Vagina (tissue), 2 donors: ENCODE results near the gene FADS6. TPM values are rescaled to one million over a fixed set of nuclear protein-coding genes. Genes with fewer than 3 reads are reported as not detected.

Source experiments
- DNase-seq, 2 donors: peaks; one replicate each; pipeline ENCODE4 v3.0.0-alpha.2; 2017; ENCODE audit errors: extremely low spot score in 2 of 2
- H3K27ac ChIP-seq: fragments of 200-600 bp; sonication (generic); one replicate; pipeline ENCODE4 v1.5.1; 2019
- H3K27me3 ChIP-seq: fragments of 200-600 bp; sonication (generic); one replicate; pipeline ENCODE4 v1.5.1; 2019
- H3K36me3 ChIP-seq, 2 donors: fragments of 200-600 bp; sonication (generic); one replicate each; pipeline ENCODE4 v1.5.1; 2017 to 2019
- H3K4me1 ChIP-seq: fragments of 200-600 bp; sonication (generic); one replicate; pipeline ENCODE4 v1.5.1; 2019
- H3K4me3 ChIP-seq, 2 donors: fragments of 200-600 bp; sonication (generic); 1 replicate in 1 of 2; 2 replicates in 1 of 2; pipeline ENCODE4 v1.5.1; 2016 to 2019
- H3K9me3 ChIP-seq: fragments of 200-600 bp; sonication (generic); one replicate; pipeline ENCODE4 v1.5.1; 2019
- CTCF ChIP-seq, 3 experiments: fragments of 450-650 bp in 2 of 3; fragments of 200-600 bp in 1 of 3; sonication (generic) in 1 of 3; IDR thresholded peaks; one replicate each; pipeline ENCODE4 v1.5.1; 2017 to 2019; ENCODE audit warnings: antibody characterized with exemption in 3 of 3, mild to moderate bottlenecking in 2 of 3, moderate library complexity in 2 of 3
- POLR2A ChIP-seq, 2 donors: fragments of 450-650 bp; IDR thresholded peaks; one replicate each; pipeline ENCODE4 v1.6.1; 2017; ENCODE audit warnings: antibody characterized with exemption in 2 of 2, mild to moderate bottlenecking in 2 of 2, moderate library complexity in 2 of 2
- POLR2AphosphoS5 ChIP-seq, 2 donors: sonication (generic); formaldehyde crosslinking; IDR thresholded peaks; one replicate each; pipeline ENCODE4 v1.9.0; 2017; ENCODE audit warnings: antibody characterized with exemption in 2 of 2, mild to moderate bottlenecking in 2 of 2, low read depth in 1 of 2; ENCODE audit not compliant: insufficient read depth in 1 of 2
- intact Hi-C: fragments of 100-400 bp; cut with DNase I; formaldehyde crosslinking; loops from one replicate; pipeline ENCODE4 v1.15.1; 2023
- total RNA-seq: library from RNA; depleted of rRNA; stranded (reverse); fragments of >200 nt; gene quantifications from one replicate; pipeline ENCODE4 v1.2.3, GENCODE V29; 2016

FADS6 gene
- total RNA-seq, 1 donor from 2014 or later: 1.5 TPM

GRCh38 chr17:74857191-74857590 is 36.2 kb downstream of the FADS6 start:
- DNase-seq: no peak
- no peaks in the 10 kb centered on the region for H3K9me3 ChIP-seq
- no peaks in the 10 kb centered on the region for H3K36me3 ChIP-seq
- intact Hi-C loops: no loop called here
- H3K4me3 ChIP-seq: no peak overlapping the region
- TF ChIP-seq POLR2AphosphoS5 (IDR thresholded peaks at IDR 0.05; ENCODE audit: insufficient read depth in 1 of 2, low read depth in 1 of 2) (no peak), CTCF (IDR thresholded peaks at IDR 0.05) (no peak)
- peaks cover 28% of the 10 kb centered on the region for H3K4me1 ChIP-seq
- H3K27ac ChIP-seq: no peak overlapping the region
- H3K27me3 ChIP-seq: peaks cover 24% of the 10 kb centered on the region

- Histone ChIP-seq H3K36me3 (no peaks in the 10 kb centered on the region), H3K9me3 (no peaks in the 10 kb centered on the region), H3K27ac (no peak overlapping the region), H3K4me3 (no peak overlapping the region), H3K27me3 (peaks cover 29% of the 10 kb centered on the region), H3K4me1 (peaks cover 26% of the 10 kb centered on the region)
- TF ChIP-seq POLR2AphosphoS5 (IDR thresholded peaks at IDR 0.05; ENCODE audit: insufficient read depth in 1 of 2, low read depth in 1 of 2) (no peak), CTCF (IDR thresholded peaks at IDR 0.05) (no peak)
- no peak for DNase-seq
- intact Hi-C loops: no loop called here
These were observed 37.3 kb downstream of the FADS6 start for GRCh38 chr17:74856112-74856511.

- Histone ChIP-seq H3K4me3 (no peak overlapping the region), H3K27me3 (peaks cover 21% of the 10 kb centered on the region), H3K4me1 (peaks cover 18% of the 10 kb centered on the region), H3K9me3 (no peaks in the 10 kb centered on the region), H3K27ac (no peak overlapping the region), H3K36me3 (no peaks in the 10 kb centered on the region)
- TF ChIP-seq POLR2A (IDR thresholded peaks at IDR 0.05) (no peak), CTCF (IDR thresholded peaks at IDR 0.05) (no peak), POLR2AphosphoS5 (IDR thresholded peaks at IDR 0.05; ENCODE audit: insufficient read depth in 1 of 2, low read depth in 1 of 2) (no peak)
- intact Hi-C loops: no loop called here
- DNase-seq: no peak
These were observed 38.1 kb downstream of the FADS6 start for GRCh38 chr17:74855323-74855722.

- Histone ChIP-seq H3K9me3 (no peaks in the 10 kb centered on the region), H3K36me3 (no peaks in the 10 kb centered on the region), H3K27me3 (peaks cover 17% of the 10 kb centered on the region), H3K4me1 (peaks cover 13% of the 10 kb centered on the region), H3K27ac (no peak overlapping the region), H3K4me3 (no peak overlapping the region)
- DNase-seq: no peak
- intact Hi-C loops: no loop called here
- TF ChIP-seq CTCF (IDR thresholded peaks at IDR 0.05): no peak
- TF ChIP-seq POLR2AphosphoS5 (IDR thresholded peaks at IDR 0.05; ENCODE audit: insufficient read depth in 1 of 2, low read depth in 1 of 2): no peak
- no peak for TF ChIP-seq POLR2A (IDR thresholded peaks at IDR 0.05)
These were observed 38.6 kb downstream of the FADS6 start for GRCh38 chr17:74854792-74855191.

DNA sequence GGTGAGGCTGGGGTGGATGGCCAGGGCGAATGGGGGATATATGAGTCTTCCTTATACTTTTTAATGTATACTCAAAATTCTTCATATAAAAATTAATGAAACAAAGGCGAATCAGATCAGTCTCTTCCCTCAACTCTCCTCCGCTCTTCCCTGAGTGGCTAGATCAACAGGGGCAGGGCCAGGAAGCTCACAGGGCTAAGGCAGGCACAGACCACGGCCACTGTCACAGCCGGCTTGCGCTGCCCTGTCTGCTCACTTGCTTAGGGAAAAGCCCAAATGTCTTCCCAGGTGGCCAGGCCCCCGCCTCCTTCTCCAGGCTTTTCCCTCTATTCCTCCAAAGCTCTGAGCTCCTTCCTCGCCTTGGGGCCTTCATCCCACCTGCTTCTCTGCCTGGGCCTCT is 39.8 kb downstream of the FADS6 start:
- intact Hi-C loops: no loop called here
- no peak for TF ChIP-seq POLR2A (IDR thresholded peaks at IDR 0.05)

GRCh38 chr17:74853048-74853397 is 40.4 kb downstream of the FADS6 start:
- H3K4me1 ChIP-seq: peaks cover 9% of the 10 kb centered on the region
- H3K4me3 ChIP-seq: peak overlapping the region in 1 of 2 donors; percentile 3
- TF ChIP-seq POLR2AphosphoS5 (IDR thresholded peaks at IDR 0.05; ENCODE audit: insufficient read depth in 1 of 2, low read depth in 1 of 2): no peak
- no peak for TF ChIP-seq CTCF (IDR thresholded peaks at IDR 0.05)
- no peak for TF ChIP-seq POLR2A (IDR thresholded peaks at IDR 0.05)
- H3K27me3 ChIP-seq: peaks cover 13% of the 10 kb centered on the region
- H3K9me3 ChIP-seq: no peaks in the 10 kb centered on the region
- no peaks in the 10 kb centered on the region for H3K36me3 ChIP-seq
- intact Hi-C loops: no loop called here
- DNase-seq: no peak
- H3K27ac ChIP-seq: no peak overlapping the region

More for the DNA sequence above, 39.8 kb downstream of the FADS6 start:
- DNase-seq: no peak
- no peak overlapping the region for H3K4me3 ChIP-seq
- H3K9me3 ChIP-seq: no peaks in the 10 kb centered on the region
- H3K27ac ChIP-seq: no peak overlapping the region
- peaks cover 13% of the 10 kb centered on the region for H3K27me3 ChIP-seq
- H3K36me3 ChIP-seq: no peaks in the 10 kb centered on the region
- peaks cover 9% of the 10 kb centered on the region for H3K4me1 ChIP-seq
